ENCODE results near the gene CDRT15L2.
"Not testable (repeated sequence)": the region's sequence is repeated elsewhere in the genome, so short reads cannot be mapped to it uniquely, and the experiment has no call there.

The CDRT15L2 gene

GRCh38 chr17:20579424-20579823 lies at the start of gene CDRT15L2:
TSS of gene CDRT15L2 (plus strand) at chr17:20579724. CDS start at chr17:20579744, 20 bp downstream.
- not testable (repeated sequence) for H3K4me1 ChIP-seq (ENCODE audit: control insufficient read depth in 5 of 5, insufficient read depth in 5 of 5, low read length in 5 of 5); H3K27me3 ChIP-seq (ENCODE audit: control insufficient read depth in 5 of 5, insufficient read depth in 4 of 5, low read length in 5 of 5); H3K36me3 ChIP-seq (ENCODE audit: control insufficient read depth in 5 of 5, insufficient read depth in 5 of 5, low read length in 5 of 5); H3K4me3 ChIP-seq (ENCODE audit: low read depth in 1 of 5, low read length in 5 of 5); H3K27ac ChIP-seq (ENCODE audit: low read depth, low read length); H3K9me3 ChIP-seq (ENCODE audit: control insufficient read depth in 5 of 5, low read length in 5 of 5); H3K9ac ChIP-seq (ENCODE audit: low read length in 5 of 5)

- not testable (repeated sequence) for H3K9ac ChIP-seq (ENCODE audit: low read length in 5 of 5); H3K27me3 ChIP-seq (ENCODE audit: control insufficient read depth in 5 of 5, insufficient read depth in 4 of 5, low read length in 5 of 5); H3K27ac ChIP-seq (ENCODE audit: low read depth, low read length); H3K36me3 ChIP-seq (ENCODE audit: control insufficient read depth in 5 of 5, insufficient read depth in 5 of 5, low read length in 5 of 5); H3K4me1 ChIP-seq (ENCODE audit: control insufficient read depth in 5 of 5, insufficient read depth in 5 of 5, low read length in 5 of 5); H3K4me3 ChIP-seq (ENCODE audit: low read depth in 1 of 5, low read length in 5 of 5); H3K9me3 ChIP-seq (ENCODE audit: control insufficient read depth in 5 of 5, low read length in 5 of 5)
These were observed 49.4 kb upstream of the CDRT15L2 start for GRCh38 chr17:20530104-20530503.

GRCh38 chr17:20532544-20533090 lies 46.9 kb upstream of the CDRT15L2 start:
- H3K4me1 ChIP-seq (ENCODE audit: control insufficient read depth in 5 of 5, insufficient read depth in 5 of 5, low read length in 5 of 5); H3K9me3 ChIP-seq (ENCODE audit: control insufficient read depth in 5 of 5, low read length in 5 of 5); H3K27me3 ChIP-seq (ENCODE audit: control insufficient read depth in 5 of 5, insufficient read depth in 4 of 5, low read length in 5 of 5); H3K27ac ChIP-seq (ENCODE audit: low read depth, low read length); H3K9ac ChIP-seq (ENCODE audit: low read length in 5 of 5); H3K36me3 ChIP-seq (ENCODE audit: control insufficient read depth in 5 of 5, insufficient read depth in 5 of 5, low read length in 5 of 5): not testable (repeated sequence)
- peak overlapping the region in 2 of 5 donors; percentile 29 to 32 for H3K4me3 ChIP-seq (ENCODE audit: low read depth in 1 of 5, low read length in 5 of 5)

DNA sequence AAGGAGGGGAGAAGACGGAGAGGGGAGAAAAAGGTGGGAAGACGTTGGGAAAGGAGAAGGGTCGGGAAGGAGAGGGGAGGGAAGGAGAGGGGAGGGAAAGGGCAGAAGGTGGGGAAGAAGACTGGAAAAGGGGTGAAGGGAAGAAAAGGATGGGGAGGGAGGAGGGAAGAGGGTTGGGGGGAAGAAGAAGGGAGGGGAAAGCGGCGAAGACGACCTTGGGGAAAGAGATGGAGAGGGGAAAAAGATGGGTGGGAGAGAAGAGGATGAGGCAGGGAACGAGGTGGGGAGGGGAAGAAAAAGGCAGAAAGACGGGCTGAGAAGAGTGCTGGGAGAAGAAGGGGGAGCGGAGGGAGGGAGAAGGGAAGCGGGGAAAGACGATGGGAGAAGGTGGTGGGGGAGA lies 46.3 kb upstream of the CDRT15L2 start:
- not testable (repeated sequence) for H3K27me3 ChIP-seq (ENCODE audit: control insufficient read depth in 5 of 5, insufficient read depth in 4 of 5, low read length in 5 of 5); H3K27ac ChIP-seq (ENCODE audit: low read depth, low read length); H3K9ac ChIP-seq (ENCODE audit: low read length in 5 of 5); H3K4me1 ChIP-seq (ENCODE audit: control insufficient read depth in 5 of 5, insufficient read depth in 5 of 5, low read length in 5 of 5); H3K36me3 ChIP-seq (ENCODE audit: control insufficient read depth in 5 of 5, insufficient read depth in 5 of 5, low read length in 5 of 5); H3K9me3 ChIP-seq (ENCODE audit: control insufficient read depth in 5 of 5, low read length in 5 of 5)
- H3K4me3 ChIP-seq (ENCODE audit: low read depth in 1 of 5, low read length in 5 of 5), result peak overlapping the region in 1 of 5 donors; percentile 32

GRCh38 chr17:20534711-20535550 lies 44.6 kb upstream of the CDRT15L2 start:
- not testable (repeated sequence) for H3K4me3 ChIP-seq (ENCODE audit: low read depth in 1 of 5, low read length in 5 of 5); H3K27me3 ChIP-seq (ENCODE audit: control insufficient read depth in 5 of 5, insufficient read depth in 4 of 5, low read length in 5 of 5); H3K9me3 ChIP-seq (ENCODE audit: control insufficient read depth in 5 of 5, low read length in 5 of 5); H3K4me1 ChIP-seq (ENCODE audit: control insufficient read depth in 5 of 5, insufficient read depth in 5 of 5, low read length in 5 of 5); H3K36me3 ChIP-seq (ENCODE audit: control insufficient read depth in 5 of 5, insufficient read depth in 5 of 5, low read length in 5 of 5); H3K9ac ChIP-seq (ENCODE audit: low read length in 5 of 5); H3K27ac ChIP-seq (ENCODE audit: low read depth, low read length)

DNA sequence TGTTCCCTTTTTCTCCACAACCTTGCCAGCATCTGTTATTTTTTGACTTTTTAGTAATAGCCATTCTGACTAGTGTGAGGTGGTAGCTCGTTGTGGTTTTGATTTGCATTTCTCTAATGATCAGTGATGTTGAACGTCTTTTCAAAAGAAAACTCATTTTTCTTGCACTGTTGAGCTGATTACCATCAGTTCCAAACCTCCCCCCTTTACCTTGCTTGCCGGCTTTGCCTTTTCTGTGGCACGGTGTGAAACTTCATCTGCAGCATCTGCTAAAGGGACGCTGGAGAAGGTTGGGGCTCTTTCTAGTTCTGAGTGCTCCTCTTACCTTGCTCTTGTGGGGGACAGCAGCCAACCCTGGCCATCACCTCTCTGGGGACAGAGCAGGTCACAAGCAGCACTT lies 39.1 kb upstream of the CDRT15L2 start:
- H3K36me3 ChIP-seq (ENCODE audit: control insufficient read depth in 5 of 5, insufficient read depth in 5 of 5, low read length in 5 of 5); H3K27me3 ChIP-seq (ENCODE audit: control insufficient read depth in 5 of 5, insufficient read depth in 4 of 5, low read length in 5 of 5); H3K4me1 ChIP-seq (ENCODE audit: control insufficient read depth in 5 of 5, insufficient read depth in 5 of 5, low read length in 5 of 5); H3K4me3 ChIP-seq (ENCODE audit: low read depth in 1 of 5, low read length in 5 of 5); H3K9me3 ChIP-seq (ENCODE audit: control insufficient read depth in 5 of 5, low read length in 5 of 5); H3K27ac ChIP-seq (ENCODE audit: low read depth, low read length); H3K9ac ChIP-seq (ENCODE audit: low read length in 5 of 5): not testable (repeated sequence)

DNA sequence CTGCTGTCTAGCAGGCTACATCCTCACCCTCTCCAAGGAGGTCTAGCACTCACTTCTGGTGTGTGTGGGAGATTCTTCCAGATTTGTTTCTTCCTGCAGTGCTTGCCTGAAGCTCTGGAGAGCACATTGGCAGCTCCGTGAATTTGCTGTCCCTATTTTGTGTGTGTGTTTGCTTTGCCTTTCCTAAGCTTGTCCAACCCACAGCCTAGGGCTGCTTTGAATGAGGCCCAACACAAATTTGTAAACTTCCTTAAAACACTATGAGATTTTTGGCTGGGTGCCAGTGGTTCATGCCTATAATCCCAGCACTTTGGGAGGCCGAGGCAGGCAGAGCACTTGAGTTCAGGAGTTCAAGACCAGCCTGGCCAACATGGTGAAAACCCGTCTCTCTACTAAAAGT lies 38.7 kb upstream of the CDRT15L2 start:
- not testable (repeated sequence) for H3K9ac ChIP-seq (ENCODE audit: low read length in 5 of 5); H3K27ac ChIP-seq (ENCODE audit: low read depth, low read length); H3K9me3 ChIP-seq (ENCODE audit: control insufficient read depth in 5 of 5, low read length in 5 of 5); H3K27me3 ChIP-seq (ENCODE audit: control insufficient read depth in 5 of 5, insufficient read depth in 4 of 5, low read length in 5 of 5); H3K4me1 ChIP-seq (ENCODE audit: control insufficient read depth in 5 of 5, insufficient read depth in 5 of 5, low read length in 5 of 5); H3K4me3 ChIP-seq (ENCODE audit: low read depth in 1 of 5, low read length in 5 of 5); H3K36me3 ChIP-seq (ENCODE audit: control insufficient read depth in 5 of 5, insufficient read depth in 5 of 5, low read length in 5 of 5)

- not testable (repeated sequence) for H3K9ac ChIP-seq (ENCODE audit: low read length in 5 of 5); H3K4me3 ChIP-seq (ENCODE audit: low read depth in 1 of 5, low read length in 5 of 5); H3K27me3 ChIP-seq (ENCODE audit: control insufficient read depth in 5 of 5, insufficient read depth in 4 of 5, low read length in 5 of 5); H3K27ac ChIP-seq (ENCODE audit: low read depth, low read length); H3K9me3 ChIP-seq (ENCODE audit: control insufficient read depth in 5 of 5, low read length in 5 of 5); H3K4me1 ChIP-seq (ENCODE audit: control insufficient read depth in 5 of 5, insufficient read depth in 5 of 5, low read length in 5 of 5); H3K36me3 ChIP-seq (ENCODE audit: control insufficient read depth in 5 of 5, insufficient read depth in 5 of 5, low read length in 5 of 5)
These were observed 37.5 kb upstream of the CDRT15L2 start for GRCh38 chr17:20541853-20542546.

DNA sequence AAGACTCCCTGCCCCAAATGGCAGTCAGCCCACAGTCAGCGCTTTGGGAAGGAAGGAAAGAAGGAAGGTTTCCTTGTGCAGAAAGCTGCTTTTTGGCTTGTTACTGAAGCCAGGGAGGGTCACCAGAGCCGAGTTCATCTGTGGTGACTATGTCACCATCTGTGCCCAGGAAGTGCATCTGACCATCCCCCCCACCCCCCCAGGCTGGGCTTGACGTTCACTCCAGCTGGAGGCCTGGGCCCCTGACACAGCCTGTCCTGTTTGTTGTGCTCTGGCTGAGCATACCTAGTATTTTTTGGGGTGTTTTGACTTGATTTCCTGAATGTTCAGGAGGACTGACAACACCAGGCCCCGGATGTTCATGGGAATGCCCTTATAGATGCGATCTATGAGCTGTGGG lies 31.6 kb upstream of the CDRT15L2 start:
- H3K27ac ChIP-seq (ENCODE audit: low read depth, low read length); H3K36me3 ChIP-seq (ENCODE audit: control insufficient read depth in 5 of 5, insufficient read depth in 5 of 5, low read length in 5 of 5); H3K9me3 ChIP-seq (ENCODE audit: control insufficient read depth in 5 of 5, low read length in 5 of 5); H3K4me3 ChIP-seq (ENCODE audit: low read depth in 1 of 5, low read length in 5 of 5); H3K27me3 ChIP-seq (ENCODE audit: control insufficient read depth in 5 of 5, insufficient read depth in 4 of 5, low read length in 5 of 5); H3K4me1 ChIP-seq (ENCODE audit: control insufficient read depth in 5 of 5, insufficient read depth in 5 of 5, low read length in 5 of 5); H3K9ac ChIP-seq (ENCODE audit: low read length in 5 of 5): not testable (repeated sequence)

DNA sequence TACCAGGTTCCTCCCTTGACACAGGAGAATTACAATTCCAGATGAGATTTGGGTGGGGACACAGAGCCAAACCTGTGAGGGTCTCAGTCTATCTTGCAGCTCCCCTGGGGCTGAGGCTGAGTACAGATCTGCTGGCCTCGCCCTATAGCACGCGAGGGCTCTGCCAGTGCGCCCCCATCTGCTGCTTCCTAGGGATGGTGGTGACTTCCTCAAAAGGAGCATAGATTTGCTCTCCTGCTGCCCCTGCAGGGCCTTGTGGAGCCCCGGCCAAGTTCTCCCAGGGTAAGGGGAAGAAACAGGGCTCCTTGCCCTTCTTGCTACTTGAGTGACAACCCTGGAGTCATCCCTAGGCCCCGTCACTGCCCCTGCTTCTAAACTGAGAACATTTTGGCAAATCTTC lies 26.6 kb upstream of the CDRT15L2 start:
- H3K9ac ChIP-seq (ENCODE audit: low read length in 5 of 5); H3K4me1 ChIP-seq (ENCODE audit: control insufficient read depth in 5 of 5, insufficient read depth in 5 of 5, low read length in 5 of 5); H3K4me3 ChIP-seq (ENCODE audit: low read depth in 1 of 5, low read length in 5 of 5); H3K36me3 ChIP-seq (ENCODE audit: control insufficient read depth in 5 of 5, insufficient read depth in 5 of 5, low read length in 5 of 5); H3K9me3 ChIP-seq (ENCODE audit: control insufficient read depth in 5 of 5, low read length in 5 of 5); H3K27ac ChIP-seq (ENCODE audit: low read depth, low read length); H3K27me3 ChIP-seq (ENCODE audit: control insufficient read depth in 5 of 5, insufficient read depth in 4 of 5, low read length in 5 of 5): not testable (repeated sequence)

All from subcutaneous abdominal adipose tissue (tissue), 5 donors.